OCI-LY7 (cell line): ENCODE data around the gene TMC2. TPM values are rescaled to one million over a fixed set of nuclear protein-coding genes. Genes with fewer than 3 reads are reported as not detected.
"Not testable (repeated sequence)": the region's sequence is repeated elsewhere in the genome, so short reads cannot be mapped to it uniquely, and the experiment has no call there.

Source experiments
- BruUV-seq: library from RNA; stranded (reverse); fragments of 400-500 nt; replicated peaks from 2 replicates; lab custom pipeline; 2021; lab: Mats Ljungman, UMichigan
- CTCF ChIA-PET: fragments of 300-600 bp; sonication (Branson Sonifier 250); formaldehyde crosslinking; loops from one replicate; lab custom pipeline; 2022; ENCODE audit warnings: antibody characterized with exemption; ENCODE audit not compliant: unreplicated experiment; lab: Charles Lee
- POLR2A ChIA-PET: fragments of 300-600 bp; sonication (Branson Sonifier 250); formaldehyde crosslinking; loops from one replicate; lab custom pipeline; 2022; ENCODE audit warnings: antibody characterized with exemption; lab: Charles Lee
- DNase-seq: peaks from one replicate; pipeline ENCODE4 v3.0.0-alpha.2; 2015; ENCODE audit warnings: low spot score
- H2AFZ ChIP-seq: fragments of 200-600 bp; sonication (generic), shearing (Covaris generic); 2 replicates; pipeline ENCODE4 v1.6.1; 2014; ENCODE audit warnings: mild to moderate bottlenecking, antibody characterized with exemption, low read length, moderate library complexity
- H3K27ac ChIP-seq: fragments of 200-600 bp; sonication (generic); 2 replicates; pipeline ENCODE4 v1.5.1; 2014; ENCODE audit warnings: mixed run types, low read depth, mild to moderate bottlenecking, moderate library complexity, low read length, inconsistent platforms; ENCODE audit not compliant: poor library complexity, severe bottlenecking
- H3K36me3 ChIP-seq: fragments of 200-600 bp; sonication (generic); 2 replicates; pipeline ENCODE4 v1.6.1; 2014; ENCODE audit warnings: mild to moderate bottlenecking, antibody characterized with exemption, low read length, moderate library complexity, mixed read lengths; ENCODE audit not compliant: insufficient read depth
- H3K4me1 ChIP-seq: fragments of 200-600 bp; sonication (generic); 2 replicates; pipeline ENCODE4 v1.5.1; 2014; ENCODE audit warnings: mild to moderate bottlenecking, low read length; ENCODE audit not compliant: insufficient read depth, poor library complexity, severe bottlenecking
- H3K4me2 ChIP-seq: fragments of 200-600 bp; sonication (generic); 2 replicates; pipeline ENCODE4 v1.6.1; 2014; ENCODE audit warnings: mild to moderate bottlenecking, low read length
- H3K4me3 ChIP-seq: fragments of 200-600 bp; sonication (generic); 2 replicates; pipeline ENCODE4 v1.5.1; 2014; ENCODE audit warnings: mild to moderate bottlenecking, low read depth, low read length; ENCODE audit not compliant: poor library complexity, severe bottlenecking
- H3K79me2 ChIP-seq: fragments of 200-600 bp; sonication (generic); 2 replicates; pipeline ENCODE4 v1.6.1; 2016; ENCODE audit warnings: low read depth, mild to moderate bottlenecking, low read length, moderate library complexity, mixed read lengths; ENCODE audit not compliant: insufficient read depth
- H3K9me2 ChIP-seq: fragments of 200-600 bp; sonication (generic); 2 replicates; pipeline ENCODE4 v1.6.1; 2016; ENCODE audit warnings: mild to moderate bottlenecking, low read length, mixed read lengths; ENCODE audit not compliant: insufficient read depth
- H3K9me3 ChIP-seq: fragments of 200-600 bp; sonication (generic); 2 replicates; pipeline ENCODE4 v1.6.1; 2014; ENCODE audit warnings: mild to moderate bottlenecking, mixed run types, low read length, mixed read lengths
- H4K20me1 ChIP-seq: fragments of 200-600 bp; sonication (generic); 2 replicates; pipeline ENCODE4 v1.6.1; 2014; ENCODE audit warnings: mild to moderate bottlenecking, antibody characterized with exemption, low read length, moderate library complexity, mixed read lengths; ENCODE audit not compliant: insufficient read depth
- CTCF ChIP-seq: fragments of 200-600 bp; sonication (generic); conservative IDR thresholded peaks from 2 replicates; pipeline ENCODE4 v1.5.1; 2014; ENCODE audit warnings: mild to moderate bottlenecking, antibody characterized with exemption, low read length, moderate library complexity, mixed read lengths
- EZH2phosphoT487 ChIP-seq: fragments of 200-600 bp; sonication (generic); IDR thresholded peaks from 2 replicates; pipeline ENCODE4 v1.6.1; 2018; ENCODE audit warnings: low read depth, borderline replicate concordance, mild to moderate bottlenecking, mixed run types, antibody characterized with exemption, low read length, moderate library complexity, mixed read lengths
- intact Hi-C: fragments of 100-400 bp; cut with micrococcal nuclease; formaldehyde crosslinking; loops from one replicate; pipeline ENCODE4 v1.10.0; 2022; ENCODE audit not compliant: unreplicated experiment
- total RNA-seq, 2 experiments: library from RNA; depleted of rRNA in 1 of 2; stranded (reverse); fragments of >200 nt in 1 of 2; shearing (Covaris generic) in 1 of 2; gene quantifications; 2 replicates each; pipeline ENCODE4 v1.2.3, GENCODE V29; 2014 to 2022

Gene TMC2
- total RNA-seq, 2 experiments from 2014 or later: not detected

- no peak for DNase-seq
- no peaks in the 10 kb centered on the region for H3K9me2 ChIP-seq
- no peaks in the 10 kb centered on the region for H3K36me3 ChIP-seq
- no peak overlapping the region for H3K4me2 ChIP-seq
- no peaks in the 10 kb centered on the region for H3K4me1 ChIP-seq
- no peak overlapping the region for H3K4me3 ChIP-seq
- no TSS peak for BruUV-seq
- ChIA-PET CTCF (no interaction called here), POLR2A (no interaction called here)
- H2AFZ ChIP-seq: no peak overlapping the region
- no peaks in the 10 kb centered on the region for H3K9me3 ChIP-seq
- no peaks in the 10 kb centered on the region for H3K79me2 ChIP-seq
- H3K27ac ChIP-seq: no peak overlapping the region
- TF ChIP-seq CTCF (no peak), EZH2phosphoT487 (no peak)
- no peaks in the 10 kb centered on the region for H4K20me1 ChIP-seq
- intact Hi-C loops: no loop called here
These were observed 137.1 kb downstream of the TMC2 start for GRCh38 chr20:2673453-2673852.

DNA sequence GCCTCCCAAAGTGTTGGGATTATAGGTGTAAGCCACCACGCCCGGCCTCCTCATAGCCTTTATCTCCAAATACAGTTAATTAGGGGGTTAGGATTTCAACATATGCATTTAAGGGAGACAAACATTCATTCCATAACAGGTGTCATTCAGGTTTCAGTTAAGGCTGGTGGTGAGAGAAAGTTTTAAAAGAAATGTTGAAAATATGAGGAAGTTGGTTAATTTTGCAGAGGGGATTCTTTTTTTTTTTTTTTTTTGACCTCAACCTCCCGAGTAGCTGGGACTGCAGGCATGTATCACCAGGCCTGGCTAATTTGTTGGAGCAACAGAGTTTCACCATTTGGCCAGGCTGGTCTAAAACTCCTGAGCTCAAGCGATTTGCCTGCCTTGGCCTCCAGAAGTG, 143.7 kb downstream of the TMC2 start:
- Histone ChIP-seq H3K4me2 (no peak overlapping the region), H3K79me2 (no peaks in the 10 kb centered on the region), H3K27ac (no peak overlapping the region), H2AFZ (no peak overlapping the region), H3K9me2 (no peaks in the 10 kb centered on the region), H3K4me3 (no peak overlapping the region), H3K4me1 (no peaks in the 10 kb centered on the region), H3K9me3 (no peaks in the 10 kb centered on the region), H3K36me3 (no peaks in the 10 kb centered on the region), H4K20me1 (no peaks in the 10 kb centered on the region)
- ChIA-PET POLR2A (no interaction called here), CTCF (no interaction called here)
- no peak for TF ChIP-seq EZH2phosphoT487
- TF ChIP-seq CTCF: no peak
- intact Hi-C loops: no loop called here
- DNase-seq: no peak
- no TSS peak for BruUV-seq

- H3K4me1 ChIP-seq, POLR2A ChIA-PET, DNase-seq, H3K9me3 ChIP-seq, H2AFZ ChIP-seq, H3K9me2 ChIP-seq, H3K79me2 ChIP-seq, intact Hi-C loops, H3K4me2 ChIP-seq, H3K36me3 ChIP-seq, H4K20me1 ChIP-seq, CTCF ChIA-PET, H3K4me3 ChIP-seq, H3K27ac ChIP-seq, BruUV-seq: not testable (repeated sequence)
These were observed 145.7 kb downstream of the TMC2 start for GRCh38 chr20:2682040-2682439.

DNA sequence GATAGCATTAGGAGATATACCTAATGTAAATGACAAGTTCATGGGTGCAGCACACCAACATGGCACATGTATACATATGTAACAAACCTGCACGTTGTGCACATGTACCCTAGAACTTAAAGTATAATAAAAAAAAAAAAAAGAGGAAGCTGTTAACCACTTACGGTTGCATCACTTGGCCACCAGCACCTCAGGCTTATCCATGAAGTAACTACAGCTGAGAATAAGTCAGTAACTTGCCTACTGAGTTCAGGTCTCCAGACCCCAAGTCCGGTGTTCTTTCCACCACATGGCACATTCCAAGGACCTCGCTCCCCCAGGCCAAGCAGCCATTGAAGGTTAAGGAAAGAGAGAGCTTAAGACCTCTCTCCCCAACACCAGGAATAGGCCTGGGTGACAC, 148.4 kb downstream of the TMC2 start:
- H3K4me1 ChIP-seq, H3K79me2 ChIP-seq, H3K4me2 ChIP-seq, H3K9me3 ChIP-seq, intact Hi-C loops, H3K4me3 ChIP-seq, H3K9me2 ChIP-seq, BruUV-seq, DNase-seq, H3K27ac ChIP-seq, H2AFZ ChIP-seq, CTCF ChIA-PET, H3K36me3 ChIP-seq, POLR2A ChIA-PET, H4K20me1 ChIP-seq: not testable (repeated sequence)
